HG03558 (cell line): ENCODE data around the gene L1TD1.
"Not testable (repeated sequence)": the region's sequence is repeated elsewhere in the genome, so short reads cannot be mapped to it uniquely, and the experiment has no call there.

ENCODE experiments used
- ATAC-seq: cut with Tn5 transposase; IDR thresholded peaks from one replicate; pipeline ENCODE4 v1.9.1; 2021; ENCODE audit warnings: moderate number of reproducible peaks; ENCODE audit not compliant: unreplicated experiment; ENCODE audit errors: extremely low read depth

Gene L1TD1

GRCh38 chr1:62196086-62196690 lies 1.5 kb downstream of the L1TD1 start:
- ATAC-seq = no peak

DNA sequence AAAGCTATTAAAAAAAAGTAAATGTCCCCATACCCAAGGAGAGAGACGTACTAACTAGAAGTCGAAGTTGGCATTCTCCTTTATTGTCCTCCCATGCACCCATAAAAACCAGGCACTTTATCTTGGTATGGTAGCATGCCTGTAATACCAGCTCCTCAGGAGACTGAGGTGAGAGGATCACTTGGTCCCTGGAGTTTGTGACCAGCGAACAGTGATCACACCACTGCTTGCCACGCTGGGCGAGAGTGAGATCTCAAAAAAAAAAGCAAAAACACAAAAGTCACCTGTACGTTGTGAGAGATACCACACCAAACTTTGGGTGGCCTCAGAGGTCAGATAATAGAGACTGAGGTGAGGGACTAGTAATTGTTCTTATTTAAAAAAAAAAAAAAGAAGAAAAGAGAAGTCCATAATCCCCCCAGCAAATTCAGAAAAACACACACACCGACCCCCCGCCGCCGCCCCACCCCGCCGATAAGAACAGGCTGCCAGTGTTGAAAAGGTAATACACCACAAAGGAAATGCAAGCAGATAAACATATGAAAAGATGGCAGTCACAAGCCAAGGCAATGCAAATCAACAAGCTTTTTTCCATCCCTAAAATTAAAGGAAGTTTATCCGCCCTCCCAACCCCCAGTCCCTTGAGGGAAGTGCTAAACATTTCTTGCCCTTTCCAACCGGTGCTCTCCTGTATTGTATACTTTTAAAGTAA lies 3.6 kb downstream of the L1TD1 start:
- ATAC-seq = no peak

DNA sequence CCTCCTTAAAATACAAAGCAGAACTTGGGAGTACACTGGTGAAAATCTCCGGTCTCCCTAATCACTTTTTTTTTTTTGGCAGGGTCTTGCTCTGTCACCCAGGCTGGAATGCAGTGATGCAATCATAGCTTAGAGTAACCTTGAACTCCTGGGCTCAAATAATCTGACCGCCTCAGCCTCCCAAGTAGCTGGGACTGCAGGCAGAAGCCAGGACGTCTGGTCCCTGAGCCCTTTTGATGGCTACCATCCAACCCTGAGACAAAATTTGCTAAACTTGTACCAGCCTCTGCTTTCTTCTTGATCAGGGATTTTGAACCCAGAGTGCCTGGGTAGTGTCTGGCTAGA lies 4.1 kb downstream of the L1TD1 start:
- no peak for ATAC-seq

- ATAC-seq = no peak
Observed at GRCh38 chr1:62207187-62207586, 12.5 kb downstream of the L1TD1 start.

DNA sequence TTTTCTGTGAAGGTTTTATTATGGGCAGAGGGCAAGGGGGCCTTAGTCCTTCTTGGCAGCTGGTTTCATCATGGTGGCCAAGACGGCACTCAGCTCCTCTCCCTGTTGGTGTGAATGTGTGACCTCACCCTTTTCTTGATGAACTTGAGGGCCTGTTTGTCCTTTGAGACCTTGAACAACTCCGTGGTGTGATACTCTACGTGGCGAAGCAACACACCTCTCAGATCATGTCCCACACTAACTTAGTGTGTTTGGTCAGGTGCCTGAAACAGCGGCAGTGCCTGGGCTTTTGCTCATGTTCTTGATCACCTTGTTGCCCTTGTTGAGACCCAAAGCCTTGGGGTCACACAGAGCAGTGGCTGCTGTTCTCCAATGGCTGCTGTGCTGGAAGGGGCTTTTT lies 13.4 kb downstream of the L1TD1 start:
- ATAC-seq = no peak

- no peak for ATAC-seq
Observed at GRCh38 chr1:62208970-62209369, 14.3 kb downstream of the L1TD1 start.

- ATAC-seq = no peak
Observed at GRCh38 chr1:62209931-62210595, 15.4 kb downstream of the L1TD1 start.

GRCh38 chr1:62210960-62211359 lies 16.3 kb downstream of the L1TD1 start:
- no peak for ATAC-seq

GRCh38 chr1:62212411-62212810 lies 17.8 kb downstream of the L1TD1 start:
- ATAC-seq = no peak

DNA sequence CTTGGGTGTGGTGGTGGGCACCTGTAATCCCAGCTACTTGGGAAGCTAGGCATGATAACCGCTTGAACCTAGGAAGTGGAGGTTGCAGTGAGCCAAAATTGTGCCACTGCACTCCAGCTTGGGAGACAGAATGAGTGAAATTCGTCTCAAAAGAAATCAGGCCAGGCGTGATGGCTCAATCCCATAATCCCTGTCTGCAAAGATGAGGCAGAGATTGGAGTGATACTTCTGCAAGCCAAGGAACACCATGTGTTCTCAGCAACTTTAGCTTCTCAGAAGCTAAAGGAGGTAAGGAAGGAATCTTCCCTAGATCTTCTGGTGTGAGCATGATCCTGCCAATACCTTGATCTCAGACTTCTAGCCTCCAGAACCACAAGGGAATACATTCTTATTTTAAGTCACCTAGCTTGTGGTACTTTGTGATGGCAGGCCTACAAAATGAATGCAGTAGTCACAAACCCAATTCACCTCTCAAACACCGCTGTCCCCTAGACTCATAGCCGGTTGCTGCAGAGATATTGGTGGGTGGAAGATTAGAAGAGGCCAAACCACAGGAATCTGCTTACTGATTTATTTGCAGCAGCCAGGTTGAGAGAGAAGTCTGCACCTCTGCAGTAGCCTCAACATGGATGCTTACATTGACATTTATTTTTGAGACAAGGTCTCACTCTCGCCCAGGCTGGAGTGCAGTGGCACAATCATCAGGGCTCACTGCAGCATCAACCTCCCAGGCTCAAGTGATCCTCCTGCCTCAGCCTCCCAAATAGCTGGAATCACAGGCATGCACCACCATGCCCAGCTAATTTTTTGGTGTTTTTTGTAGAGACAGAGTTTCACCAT lies 18.6 kb downstream of the L1TD1 start:
- no peak for ATAC-seq

- no peak for ATAC-seq
Observed at GRCh38 chr1:62218604-62219003, 24.0 kb downstream of the L1TD1 start.

GRCh38 chr1:62220456-62220855 lies 25.8 kb downstream of the L1TD1 start:
- ATAC-seq = not testable (repeated sequence)

GRCh38 chr1:62221171-62221570 lies 26.5 kb downstream of the L1TD1 start:
- ATAC-seq = no peak

DNA sequence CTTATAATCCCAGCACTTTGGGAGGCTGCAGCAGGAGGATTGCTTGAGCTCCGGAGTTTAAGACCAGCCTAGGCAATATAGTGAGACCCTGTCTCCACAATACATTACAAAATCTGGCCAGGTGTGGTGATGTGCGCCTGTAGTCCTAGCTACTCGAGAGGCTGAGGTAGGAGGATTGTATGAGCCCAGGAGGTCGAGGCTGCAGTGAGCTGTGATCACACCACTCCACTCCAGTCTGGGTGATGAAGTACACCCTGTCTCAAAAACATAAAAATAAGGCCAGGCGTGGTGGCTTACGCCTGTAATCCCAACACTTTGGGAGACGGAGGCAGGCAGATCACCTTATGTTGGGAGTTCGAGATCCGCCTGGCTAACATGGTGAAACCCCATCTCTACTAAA lies 27.7 kb downstream of the L1TD1 start:
- no peak for ATAC-seq

DNA sequence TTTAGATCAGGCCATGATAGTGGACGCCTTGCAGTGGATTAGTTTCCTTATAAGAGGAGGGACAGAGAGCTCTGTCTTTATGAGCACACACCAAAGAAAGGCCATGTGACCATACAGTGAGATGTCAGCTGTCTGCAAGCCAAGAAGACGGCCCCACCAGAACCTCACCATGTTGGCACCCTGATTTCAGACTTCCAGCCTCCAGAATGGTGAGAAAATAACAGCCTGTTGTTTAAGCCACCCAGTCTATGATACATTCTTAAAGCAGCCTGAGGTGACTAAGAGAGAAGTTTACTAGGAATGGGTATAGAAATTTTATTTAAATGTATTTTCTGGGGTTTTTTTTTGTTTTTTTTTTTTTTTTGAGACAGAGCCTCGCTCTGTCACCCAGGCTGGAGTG lies 29.5 kb downstream of the L1TD1 start:
- no peak for ATAC-seq

DNA sequence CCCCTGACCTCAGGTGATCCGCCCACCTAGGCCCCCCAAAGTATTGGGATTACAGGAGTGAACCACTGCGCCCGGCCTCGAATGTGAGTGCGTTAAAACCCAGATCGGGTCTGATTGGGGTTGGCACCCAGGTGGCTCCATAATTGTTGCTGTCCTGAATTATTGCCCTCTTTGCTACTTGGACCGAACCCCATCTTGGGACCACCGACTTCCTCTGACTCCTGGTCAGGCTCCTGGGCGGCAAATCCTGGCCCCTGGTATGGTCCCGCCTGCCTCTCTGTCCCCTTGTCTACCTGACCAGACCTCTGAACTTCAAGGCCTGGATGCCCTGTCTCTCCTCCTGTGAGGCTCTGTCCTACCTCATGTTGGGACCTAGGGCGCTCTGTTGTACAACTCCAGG lies 32.8 kb downstream of the L1TD1 start:
- no peak for ATAC-seq

GRCh38 chr1:62228136-62228882 lies 33.7 kb downstream of the L1TD1 start:
- no peak for ATAC-seq

DNA sequence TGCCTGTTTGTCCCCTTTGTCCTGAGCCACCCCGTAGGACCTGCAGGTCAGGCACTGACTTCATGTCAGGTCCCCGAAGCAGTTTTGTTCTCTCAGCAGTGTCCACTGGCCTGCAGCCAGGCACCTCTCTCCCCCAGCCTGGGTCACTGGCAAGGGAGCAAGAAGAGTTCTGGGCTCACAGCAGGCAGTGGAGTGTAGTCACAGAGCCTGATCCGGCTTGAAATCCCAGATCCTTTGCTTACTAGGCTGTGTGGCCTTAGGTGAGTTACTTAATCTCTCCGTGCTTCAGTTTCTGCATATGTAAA lies 34.2 kb downstream of the L1TD1 start:
- no peak for ATAC-seq

DNA sequence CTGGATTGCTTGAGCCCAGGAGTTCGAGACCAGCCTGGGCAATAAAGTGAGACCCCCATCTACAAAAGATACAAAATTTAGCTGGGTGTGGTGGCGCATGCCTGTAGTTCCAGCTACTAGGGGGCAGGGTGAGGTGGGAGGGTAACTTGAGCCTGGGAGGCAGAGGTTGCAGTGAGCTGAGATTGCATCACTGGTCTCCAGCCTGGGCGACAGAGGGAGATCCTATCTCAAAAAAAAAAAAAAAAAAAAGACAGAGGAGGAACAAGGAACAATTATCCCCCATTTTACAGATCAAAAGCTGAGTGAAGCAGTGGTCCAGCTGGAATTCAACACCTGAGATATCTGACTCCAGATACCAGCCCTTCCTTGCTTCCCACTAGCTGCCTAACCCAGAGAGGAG lies 34.8 kb downstream of the L1TD1 start:
- no peak for ATAC-seq

- no peak for ATAC-seq
Observed at GRCh38 chr1:62229932-62230331, 35.3 kb downstream of the L1TD1 start.
